Measurements from ENCODE around the gene TRAF2.

TRAF2 gene

GRCh38 chr9:136848393-136849037, 37.8 kb upstream of the TRAF2 start:
- TF ChIP-seq ZNF565 (CRISPR knock-in tag; conservative IDR thresholded peaks at IDR 0.05; ENCODE audit: low read depth) (no peak), ISL1 (CRISPR knock-in tag; IDR thresholded peaks at IDR 0.05) (no peak), ZFP30 (CRISPR knock-in tag; IDR thresholded peaks at IDR 0.05) (no peak), ZNF70 (CRISPR knock-in tag; IDR thresholded peaks at IDR 0.05) (no peak), OSR1 (CRISPR knock-in tag; IDR thresholded peaks at IDR 0.05) (no peak), CSDC2 (CRISPR knock-in tag; IDR thresholded peaks at IDR 0.05) (no peak), POU6F1 (CRISPR knock-in tag; IDR thresholded peaks at IDR 0.05; ENCODE audit: borderline replicate concordance, low read depth) (no peak), ZNF8 (CRISPR knock-in tag; IDR thresholded peaks at IDR 0.05) (no peak), GLIS3 (CRISPR knock-in tag; IDR thresholded peaks at IDR 0.05) (no peak), CREB5 (CRISPR knock-in tag; IDR thresholded peaks at IDR 0.05; ENCODE audit: low read depth) (no peak), TCF4 (CRISPR knock-in tag; IDR thresholded peaks at IDR 0.05; ENCODE audit: borderline replicate concordance) (no peak), BACH2 (CRISPR knock-in tag; IDR thresholded peaks at IDR 0.05; ENCODE audit: borderline replicate concordance) (no peak)
- ATAC-seq: peak; percentile 12

- peak; percentile 80 for ATAC-seq
- TF ChIP-seq ZFP3 (CRISPR knock-in tag; IDR thresholded peaks at IDR 0.05) (no peak), GLIS3 (CRISPR knock-in tag; IDR thresholded peaks at IDR 0.05) (no peak), ISL1 (CRISPR knock-in tag; IDR thresholded peaks at IDR 0.05) (no peak), PATZ1 (CRISPR knock-in tag; IDR thresholded peaks at IDR 0.05; ENCODE audit: borderline replicate concordance) (0 out of 2 replicates have a peak, but pooled peaks have one; percentile 19), ZNF565 (CRISPR knock-in tag; conservative IDR thresholded peaks at IDR 0.05; ENCODE audit: low read depth) (no peak), CREB5 (CRISPR knock-in tag; IDR thresholded peaks at IDR 0.05; ENCODE audit: low read depth) (no peak), ZC3H10 (CRISPR knock-in tag; IDR thresholded peaks at IDR 0.05) (no peak), RARB (CRISPR knock-in tag; IDR thresholded peaks at IDR 0.05) (no peak), ZNF70 (CRISPR knock-in tag; IDR thresholded peaks at IDR 0.05) (peak; percentile 33; the same call in 1 of the 2 replicates), ZFP30 (CRISPR knock-in tag; IDR thresholded peaks at IDR 0.05) (no peak), ARNTL (CRISPR knock-in tag; IDR thresholded peaks at IDR 0.05; ENCODE audit: borderline replicate concordance, low read depth) (no peak), TOX (CRISPR knock-in tag; IDR thresholded peaks at IDR 0.05; ENCODE audit: borderline replicate concordance) (no peak), POU6F1 (CRISPR knock-in tag; IDR thresholded peaks at IDR 0.05; ENCODE audit: borderline replicate concordance, low read depth) (no peak), OSR1 (CRISPR knock-in tag; IDR thresholded peaks at IDR 0.05) (no peak), CSRNP3 (CRISPR knock-in tag; IDR thresholded peaks at IDR 0.05) (no peak), TSHZ2 (CRISPR knock-in tag; IDR thresholded peaks at IDR 0.05) (no peak)
Measured at GRCh38 chr9:136849038-136849959, 37.0 kb upstream of the TRAF2 start, which contains the start of gene PHPT1. Gene PHPT1, plus strand, starts transcription at chr9:136849409. Its CDS starts 22 bp downstream, at chr9:136849431.
